A549 (cell line): ENCODE data around the gene NXPH4. TPM values are rescaled to one million over a fixed set of nuclear protein-coding genes. Genes with fewer than 3 reads are reported as not detected.

Experiments used
- ATAC-seq, 2 experiments: fragments of 200-7000 bp in 1 of 2; fragments of >200 bp in 1 of 2; cut with Nextera tagmentation in 1 of 2; cut with Tn5 transposase in 1 of 2; 3 replicates each; pipeline versions ENCODE4 v1.8.0 to v1.9.1; 2018 to 2020; ENCODE audit warnings: mild to moderate bottlenecking in 1 of 2, moderate library complexity in 1 of 2
- CTCF ChIA-PET: fragments of 300-600 bp; sonication (Branson Sonifier 250); formaldehyde crosslinking; extraction: SDS; loops from one replicate; lab custom pipeline; 2021; ENCODE audit warnings: antibody characterized with exemption, inconsistent platforms; lab: Yijun Ruan, JAX
- POLR2A ChIA-PET: fragments of 350-600 bp; formaldehyde crosslinking; extraction: SDS; loops from one replicate; lab custom pipeline; 2021; ENCODE audit warnings: antibody characterized with exemption, inconsistent platforms; lab: Yijun Ruan, JAX
- DNase-seq, 2 experiments: peaks; one replicate each; pipeline versions ENCODE4 v3.0.0 to v3.0.0-alpha.2; 2011 to 2016; ENCODE audit warnings: low read depth in 1 of 2, low spot score in 1 of 2
- FAIRE-seq: peaks from 2 replicates; lab custom pipeline; 2011; peaks lifted over from hg19 to GRCh38; lab: Jason Lieb, UNC
- H3K27ac ChIP-seq, 2 experiments: fragments of >200 bp; sonication (Bioruptor Twin); formaldehyde crosslinking; 3 replicates each; pipeline ENCODE4 v1.5.1; 2016 to 2017
- H3K4me1 ChIP-seq: fragments of >200 bp; sonication (Bioruptor Twin); formaldehyde crosslinking; 3 replicates; pipeline ENCODE4 v1.6.1; 2016
- H3K4me2 ChIP-seq: fragments of >200 bp; sonication (Bioruptor Twin); formaldehyde crosslinking; 3 replicates; pipeline ENCODE4 v1.6.1; 2016
- H3K4me3 ChIP-seq: fragments of >200 bp; sonication (Bioruptor Twin); formaldehyde crosslinking; 3 replicates; pipeline ENCODE4 v1.5.1; 2016
- H3K9me3 ChIP-seq: fragments of >200 bp; sonication (Bioruptor Twin); formaldehyde crosslinking; 3 replicates; pipeline ENCODE4 v1.6.1; 2016
- CEBPB ChIP-seq, 2 experiments: fragments of >200 bp in 1 of 2; sonication (Bioruptor Twin) in 1 of 2; formaldehyde crosslinking in 1 of 2; IDR thresholded peaks; 2 replicates each; pipeline ENCODE4 v1.6.1; 2012 to 2016
- CHD4 ChIP-seq: fragments of 200-600 bp; sonication (generic); IDR thresholded peaks from 2 replicates; pipeline ENCODE4 v1.6.1; 2016; ENCODE audit warnings: antibody characterized with exemption, mild to moderate bottlenecking, borderline replicate concordance
- EHMT2 ChIP-seq: fragments of 200-600 bp; sonication (generic); IDR thresholded peaks from 2 replicates; pipeline ENCODE4 v1.6.1; 2016; ENCODE audit warnings: antibody characterized with exemption, low read depth, mild to moderate bottlenecking, moderate library complexity
- ESRRA ChIP-seq: fragments of 150-350 bp; IDR thresholded peaks from 2 replicates; pipeline ENCODE4 v1.6.1; 2014; ENCODE audit warnings: mild to moderate bottlenecking, low read length, borderline replicate concordance
- HDAC2 ChIP-seq: fragments of 200-600 bp; sonication (generic); IDR thresholded peaks from 2 replicates; pipeline ENCODE4 v1.6.1; 2016
- HMGXB4 ChIP-seq: fragments of 250-450 bp; sonication (Bioruptor Pico); IDR thresholded peaks from 2 replicates; pipeline ENCODE4 v1.5.0; 2021; ENCODE audit warnings: mild to moderate bottlenecking, moderate library complexity, borderline replicate concordance
- HOXB5 ChIP-seq: fragments of 250-450 bp; sonication (Bioruptor Pico); IDR thresholded peaks from 2 replicates; pipeline ENCODE4 v1.5.0; 2020; ENCODE audit warnings: mild to moderate bottlenecking, moderate library complexity
- JUNB ChIP-seq: fragments of >200 bp; sonication (Bioruptor Twin); formaldehyde crosslinking; IDR thresholded peaks from 2 replicates; pipeline ENCODE4 v1.6.1; 2016
- MAX ChIP-seq: IDR thresholded peaks from 2 replicates; pipeline ENCODE4 v1.6.1; 2012
- MAZ ChIP-seq: fragments of 150-350 bp; IDR thresholded peaks from 2 replicates; pipeline ENCODE4 v1.6.1; 2014; ENCODE audit warnings: antibody characterized with exemption, low read depth, low read length, borderline replicate concordance
- MYC ChIP-seq: IDR thresholded peaks from 2 replicates; pipeline ENCODE4 v1.6.1; 2012; ENCODE audit warnings: mild to moderate bottlenecking, inconsistent platforms, low read length, improper control_type of control experiment, borderline replicate concordance
- NPAS2 ChIP-seq: fragments of 250-450 bp; sonication (Bioruptor Pico); IDR thresholded peaks from 2 replicates; pipeline ENCODE4 v1.8.0; 2022; ENCODE audit warnings: mild to moderate bottlenecking, moderate library complexity, borderline replicate concordance
- NR3C1 ChIP-seq: fragments of >200 bp; sonication (Bioruptor Twin); formaldehyde crosslinking; IDR thresholded peaks from 3 replicates; pipeline ENCODE4 v1.6.1; 2017
- POLR2AphosphoS2 ChIP-seq: conservative IDR thresholded peaks from 2 replicates; pipeline ENCODE4 v1.6.1; 2012; ENCODE audit warnings: low read length, improper control_type of control experiment, inconsistent platforms
- RNF2 ChIP-seq: fragments of 200-600 bp; sonication (generic); IDR thresholded peaks from 2 replicates; pipeline ENCODE4 v1.6.1; 2016; ENCODE audit warnings: low read depth, mild to moderate bottlenecking, antibody characterized with exemption, moderate library complexity, borderline replicate concordance
- SMC3 ChIP-seq: fragments of >200 bp; sonication (Bioruptor Twin); formaldehyde crosslinking; IDR thresholded peaks from 3 replicates; pipeline ENCODE4 v1.6.1; 2018; ENCODE audit warnings: inconsistent platforms
- ZFP36 ChIP-seq: fragments of 450-650 bp; IDR thresholded peaks from 2 replicates; pipeline ENCODE4 v1.6.1; 2014; ENCODE audit warnings: borderline replicate concordance; ENCODE audit not compliant: partially characterized antibody
- ZSCAN20 ChIP-seq: fragments of 250-450 bp; sonication (Bioruptor Pico); IDR thresholded peaks from 2 replicates; pipeline ENCODE4 v1.8.0; 2022; ENCODE audit warnings: mild to moderate bottlenecking, moderate library complexity
- WGBS: methylation state at CpG from one replicate; pipeline ENCODE4 v1.1.6; 2017; ENCODE audit errors: missing lambda C conversion rate; 5-methylcytosine and 5-hydroxymethylcytosine counted together
- polyA plus RNA-seq, 4 experiments: library from polyadenylated mRNA; depleted of rRNA in 3 of 4; stranded (reverse); fragments of >200 nt; fragmentation: RNase III in 1 of 4; extraction: RNeasy Plus Mini Kit Qiagen cat#74134 plus additional on column Dnase treatment in 1 of 4; gene quantifications; 2 replicates in 3 of 4; 3 replicates in 1 of 4; pipeline ENCODE4 v1.2.3, GENCODE V29; 2011 to 2017
- TF ChIP-seq, protein P1 (sequence below): fragments of 150-350 bp; IDR thresholded peaks from 2 replicates; pipeline ENCODE4 v1.6.1; 2014; ENCODE audit warnings: low read depth, mild to moderate bottlenecking, low read length

Gene NXPH4
- polyA plus RNA-seq, 2 of the 4 experiments (the other 2 are of a cell fraction) = 0.52 to 3.5 TPM

- TF ChIP-seq RNF2 (no peak), NPAS2 (CRISPR knock-in tag) (no peak), CEBPB (IDR thresholded peaks at IDR 0.05) (no peak), NR3C1 (no peak), MAZ (no peak)
- TF ChIP-seq, protein P1, sequence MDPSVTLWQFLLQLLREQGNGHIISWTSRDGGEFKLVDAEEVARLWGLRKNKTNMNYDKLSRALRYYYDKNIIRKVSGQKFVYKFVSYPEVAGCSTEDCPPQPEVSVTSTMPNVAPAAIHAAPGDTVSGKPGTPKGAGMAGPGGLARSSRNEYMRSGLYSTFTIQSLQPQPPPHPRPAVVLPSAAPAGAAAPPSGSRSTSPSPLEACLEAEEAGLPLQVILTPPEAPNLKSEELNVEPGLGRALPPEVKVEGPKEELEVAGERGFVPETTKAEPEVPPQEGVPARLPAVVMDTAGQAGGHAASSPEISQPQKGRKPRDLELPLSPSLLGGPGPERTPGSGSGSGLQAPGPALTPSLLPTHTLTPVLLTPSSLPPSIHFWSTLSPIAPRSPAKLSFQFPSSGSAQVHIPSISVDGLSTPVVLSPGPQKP = no peak
These were observed 2.8 kb downstream of the NXPH4 start (continued) for GRCh38 chr12:57219205-57219992.

GRCh38 chr12:57219993-57220754 is 3.6 kb downstream of the NXPH4 start:
- CTCF ChIA-PET = interaction anchor here (8.5 kb wide), 1 partner anchor 15 kb away, joined by 615 read pairs; the partner anchor contains the start of gene SHMT2
- ATAC-seq = no peak
- DNase-seq = no peak
- Histone ChIP-seq H3K9me3 (no peaks in the 10 kb centered on the region), H3K4me1 (peaks cover 17% of the 10 kb centered on the region; the same call in 2 of the 3 replicates), H3K27ac (no peak overlapping the region), H3K4me3 (no peak overlapping the region), H3K4me2 (no peak overlapping the region)
- WGBS = 75% methylated on average over 20 of the region's 38 CpGs
- no peak for FAIRE-seq
- POLR2A ChIA-PET = no interaction called here
- TF ChIP-seq ZSCAN20 = no peak
- no peak for TF ChIP-seq SMC3
- TF ChIP-seq NPAS2 (CRISPR knock-in tag) = no peak
- TF ChIP-seq HOXB5 (CRISPR knock-in tag) = no peak
- TF ChIP-seq EHMT2 = no peak
- TF ChIP-seq MYC = no peak
- no peak for TF ChIP-seq ESRRA
- no peak for TF ChIP-seq HDAC2
- TF ChIP-seq JUNB = no peak
- TF ChIP-seq, protein P1 = no peak
- TF ChIP-seq CHD4 = no peak

DNA sequence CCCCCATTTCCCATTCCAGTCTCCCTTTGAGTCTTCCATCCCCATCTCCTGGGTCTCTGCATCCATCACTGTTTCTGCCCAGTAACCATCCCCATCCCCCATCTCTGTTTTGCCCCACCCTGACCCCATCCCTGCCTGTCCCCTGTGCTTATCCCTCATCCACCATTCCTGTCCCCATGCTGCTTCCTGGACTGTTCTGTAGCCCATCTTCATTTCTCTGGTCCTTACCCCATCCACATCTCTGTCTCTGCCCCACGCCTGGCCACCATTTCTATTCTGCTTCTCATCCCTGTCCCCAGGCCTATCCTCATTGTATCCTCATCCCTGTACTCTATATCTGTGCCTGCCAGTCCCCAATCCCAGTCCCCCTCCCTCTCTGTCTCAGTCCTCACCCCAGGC is 4.2 kb downstream of the NXPH4 start:
- WGBS = 75% methylated on average over 1 of the region's 1 CpG
- Histone ChIP-seq H3K9me3 (no peaks in the 10 kb centered on the region), H3K27ac (no peak overlapping the region), H3K4me3 (no peak overlapping the region), H3K4me1 (peaks cover 13% of the 10 kb centered on the region; the same call in 2 of the 3 replicates), H3K4me2 (no peak overlapping the region)
- TF ChIP-seq HMGXB4 (CRISPR knock-in tag) (no peak), POLR2AphosphoS2 (no peak), MAX (no peak), ZFP36 (no peak)
- no peak for DNase-seq
- ATAC-seq = no peak
- POLR2A ChIA-PET = no interaction called here
- CTCF ChIA-PET = interaction anchor here (11.3 kb wide), 1 partner anchor 21 kb away, joined by 233 read pairs; a partner anchor contains a TSS
- no peak for FAIRE-seq
